Kasumi-1 (cell line): ENCODE results near the gene SLC1A5.

ENCODE experiments used
- DNase-seq, 2 experiments: peaks; one replicate each; lab custom pipeline; 2025; lab: John Stamatoyannopoulos, UW

The SLC1A5 gene

GRCh38 chr19:46742926-46743480, 45.4 kb downstream of the SLC1A5 start:
- no peak for DNase-seq

- no peak for DNase-seq
These were observed 46.9 kb downstream of the SLC1A5 start for GRCh38 chr19:46741447-46741846.

GRCh38 chr19:46739290-46739771, 49.1 kb downstream of the SLC1A5 start:
- no peak for DNase-seq

- no peak for DNase-seq
These were observed 50.6 kb downstream of the SLC1A5 start for GRCh38 chr19:46737761-46738171.

- DNase-seq = no peak
These were observed 51.1 kb downstream of the SLC1A5 start for GRCh38 chr19:46737298-46737654.

GRCh38 chr19:46736531-46737297, 51.7 kb downstream of the SLC1A5 start:
- DNase-seq = no peak

- DNase-seq = peak; percentile 65 to 73
These were observed 54.6 kb downstream of the SLC1A5 start for GRCh38 chr19:46733690-46734292.

- peak; percentile 74 to 75 for DNase-seq
These were observed 55.3 kb downstream of the SLC1A5 start for GRCh38 chr19:46732966-46733689.

GRCh38 chr19:46732172-46732938, 56.0 kb downstream of the SLC1A5 start:
- no peak for DNase-seq

GRCh38 chr19:46731584-46731983, 56.8 kb downstream of the SLC1A5 start:
- peak; percentile 83 for DNase-seq

- peak; percentile 86 to 87 for DNase-seq
These were observed 57.3 kb downstream of the SLC1A5 start for GRCh38 chr19:46731007-46731501.

- no peak for DNase-seq
These were observed 57.8 kb downstream of the SLC1A5 start for GRCh38 chr19:46730595-46730994.

- no peak for DNase-seq
These were observed 58.2 kb downstream of the SLC1A5 start for GRCh38 chr19:46730187-46730586.

GRCh38 chr19:46729696-46730095, 58.7 kb downstream of the SLC1A5 start:
- no peak for DNase-seq

GRCh38 chr19:46728693-46729339, 59.6 kb downstream of the SLC1A5 start:
- peak; percentile 18 to 43 for DNase-seq

GRCh38 chr19:46728208-46728607, 60.2 kb downstream of the SLC1A5 start:
- DNase-seq = no peak

- no peak for DNase-seq
These were observed 60.6 kb downstream of the SLC1A5 start for GRCh38 chr19:46727757-46728156.

GRCh38 chr19:46726971-46727501, 61.4 kb downstream of the SLC1A5 start:
- DNase-seq = no peak

GRCh38 chr19:46726551-46726950, 61.8 kb downstream of the SLC1A5 start:
- no peak for DNase-seq

- DNase-seq = no peak
These were observed 62.5 kb downstream of the SLC1A5 start for GRCh38 chr19:46725859-46726393.
